Left lung (tissue), 10 donors: Measurements from ENCODE around the gene ITCH. TPM values are rescaled to one million over a fixed set of nuclear protein-coding genes. Genes with fewer than 3 reads are reported as not detected.

ENCODE experiments used
- ATAC-seq: fragments of 200-7000 bp; cut with Tn5 transposase; one replicate; pipeline ENCODE4 v1.9.1; 2020; ENCODE audit warnings: moderate library complexity
- DNase-seq, 4 donors: peaks; one replicate each; pipeline ENCODE4 v3.0.0-alpha.2; 2013 to 2020
- H3K27ac ChIP-seq, 2 donors: fragments of 200-600 bp; sonication (generic) in 1 of 2; one replicate each; pipeline versions ENCODE4 v1.5.0 to v1.8.0; 2020 to 2021
- H3K27me3 ChIP-seq, 2 donors: fragments of 200-600 bp; sonication (generic) in 1 of 2; one replicate each; pipeline versions ENCODE4 v1.5.0 to v1.8.0; 2020 to 2021
- H3K36me3 ChIP-seq, 2 donors: fragments of 200-600 bp; sonication (generic) in 1 of 2; one replicate each; pipeline versions ENCODE4 v1.5.0 to v1.8.0; 2020 to 2021
- H3K4me1 ChIP-seq, 2 donors: fragments of 200-600 bp; one replicate each; pipeline ENCODE4 v1.8.0; 2021
- H3K4me3 ChIP-seq, 2 donors: fragments of 200-600 bp; sonication (generic) in 1 of 2; one replicate each; pipeline versions ENCODE4 v1.5.0 to v1.8.0; 2020 to 2021; ENCODE audit warnings: mild to moderate bottlenecking in 1 of 2
- H3K9me3 ChIP-seq, 2 donors: fragments of 200-600 bp; sonication (generic) in 1 of 2; one replicate each; pipeline versions ENCODE4 v1.5.0 to v1.8.0; 2020 to 2021
- intact Hi-C, 2 donors: fragments of 100-400 bp; cut with DNase I; formaldehyde crosslinking; loops; one replicate each; pipeline versions ENCODE4 v1.11.2 to v1.14.2; 2022
- polyA plus RNA-seq, 6 donors: library from polyadenylated mRNA; unstranded; fragments of 120-200 nt; gene quantifications; one replicate each; pipeline ENCODE4 v1.2.1, GENCODE V29; 2013; ENCODE audit not compliant: insufficient read length in 6 of 6
- total RNA-seq, 2 donors: library from RNA; stranded (reverse); fragmentation: NEBNext Ultra II Directional; extraction: Animal tissue kit (Norgen Biotek cat#: 25700); gene quantifications; one replicate each; pipeline ENCODE4 v1.2.1, GENCODE V29; 2021
- TF ChIP-seq, protein P1 (sequence below), 2 donors: fragments of 200-600 bp; sonication (generic) in 1 of 2; IDR thresholded peaks; one replicate each; pipeline versions ENCODE4 v1.5.0 to v1.8.0; 2021; ENCODE audit warnings: antibody characterized with exemption in 2 of 2
- donor health status: DM: no; HTN: yes; CAD: no.
- donor health status: DM: no; HTN: no; CAD: no.

The ITCH gene
- total and polyA plus RNA-seq, 8 donors, result 36.2 to 59.6 (median 44.4) TPM

DNA sequence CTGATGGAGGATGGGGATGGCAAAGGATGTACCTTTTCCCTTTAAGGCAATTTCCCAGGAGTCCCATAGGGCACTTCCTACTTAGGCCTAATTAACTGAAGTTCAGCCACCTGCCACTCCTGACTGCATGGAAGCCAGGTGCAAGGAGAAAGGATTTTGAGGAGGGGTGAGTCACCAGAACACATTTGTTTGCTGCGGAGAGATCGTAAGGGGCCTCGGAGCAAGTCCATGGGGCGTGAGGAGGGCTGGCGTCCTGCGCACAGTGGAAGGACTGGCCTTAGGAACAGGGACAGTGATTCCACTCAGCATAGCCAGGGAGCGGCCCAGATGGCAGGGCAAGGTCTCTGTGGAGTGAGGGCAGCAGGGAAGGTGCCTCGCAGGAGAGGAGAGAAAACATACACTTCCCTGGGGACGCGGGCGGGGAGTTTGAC, 183.7 kb downstream of the ITCH start:
- ATAC-seq (no peak), DNase-seq (peak in 1 of 4 donors; percentile 50)
- Histone ChIP-seq H3K4me3 (no peak overlapping the region), H3K36me3 (peaks cover 0 to 9% of the 10 kb centered on the region in 2 donors), H3K27ac (no peak overlapping the region), H3K27me3 (no peaks in the 10 kb centered on the region), H3K4me1 (peaks cover 0 to 7% of the 10 kb centered on the region in 2 donors), H3K9me3 (no peaks in the 10 kb centered on the region)
- intact Hi-C loops, result no loop called here
- TF ChIP-seq, protein P1, sequence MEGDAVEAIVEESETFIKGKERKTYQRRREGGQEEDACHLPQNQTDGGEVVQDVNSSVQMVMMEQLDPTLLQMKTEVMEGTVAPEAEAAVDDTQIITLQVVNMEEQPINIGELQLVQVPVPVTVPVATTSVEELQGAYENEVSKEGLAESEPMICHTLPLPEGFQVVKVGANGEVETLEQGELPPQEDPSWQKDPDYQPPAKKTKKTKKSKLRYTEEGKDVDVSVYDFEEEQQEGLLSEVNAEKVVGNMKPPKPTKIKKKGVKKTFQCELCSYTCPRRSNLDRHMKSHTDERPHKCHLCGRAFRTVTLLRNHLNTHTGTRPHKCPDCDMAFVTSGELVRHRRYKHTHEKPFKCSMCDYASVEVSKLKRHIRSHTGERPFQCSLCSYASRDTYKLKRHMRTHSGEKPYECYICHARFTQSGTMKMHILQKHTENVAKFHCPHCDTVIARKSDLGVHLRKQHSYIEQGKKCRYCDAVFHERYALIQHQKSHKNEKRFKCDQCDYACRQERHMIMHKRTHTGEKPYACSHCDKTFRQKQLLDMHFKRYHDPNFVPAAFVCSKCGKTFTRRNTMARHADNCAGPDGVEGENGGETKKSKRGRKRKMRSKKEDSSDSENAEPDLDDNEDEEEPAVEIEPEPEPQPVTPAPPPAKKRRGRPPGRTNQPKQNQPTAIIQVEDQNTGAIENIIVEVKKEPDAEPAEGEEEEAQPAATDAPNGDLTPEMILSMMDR (IDR thresholded peaks at IDR 0.05), result no peak

DNA sequence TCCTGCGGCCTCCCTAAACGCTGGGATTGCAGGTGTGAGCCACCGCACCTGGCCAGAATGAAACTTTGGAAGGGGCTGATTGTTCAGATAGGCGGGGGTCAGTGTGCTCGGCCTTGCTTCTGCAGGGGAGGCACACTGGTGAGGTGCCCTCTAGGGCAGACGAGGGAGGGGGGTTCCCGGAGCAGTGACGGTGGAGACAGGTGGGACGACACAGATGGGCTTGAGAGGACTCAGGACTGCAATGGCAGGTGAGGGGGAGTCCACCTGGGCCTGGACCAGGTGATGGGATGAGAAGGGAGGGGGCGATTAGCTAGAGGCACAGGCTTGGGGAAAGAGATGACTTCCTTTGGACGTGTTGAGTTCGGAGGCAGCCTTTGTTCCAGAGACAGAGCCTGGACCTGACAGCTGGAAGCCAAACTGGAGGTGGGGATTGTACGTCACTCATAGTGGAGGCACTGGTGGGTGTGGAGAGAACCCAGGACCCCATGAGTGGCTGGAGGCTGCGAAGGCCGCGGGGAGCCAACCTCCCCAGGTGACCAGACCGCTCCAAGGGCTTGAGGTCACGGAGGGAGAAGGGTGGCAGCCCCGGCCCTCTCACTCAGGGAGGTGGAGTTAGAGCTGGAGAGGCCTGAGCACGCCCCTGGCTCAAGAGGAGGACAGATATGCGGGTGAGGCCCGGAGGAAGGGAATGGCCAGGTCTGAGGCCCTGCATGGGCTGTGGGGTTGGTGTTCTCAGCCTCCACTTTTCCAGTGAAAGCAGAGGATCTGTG, 185.0 kb downstream of the ITCH start:
- TF ChIP-seq, protein P1 (IDR thresholded peaks at IDR 0.05), result no peak
- Histone ChIP-seq H3K27ac (no peak overlapping the region), H3K9me3 (no peaks in the 10 kb centered on the region), H3K36me3 (no peaks in the 10 kb centered on the region), H3K27me3 (no peaks in the 10 kb centered on the region), H3K4me3 (no peak overlapping the region), H3K4me1 (peaks cover 0 to 7% of the 10 kb centered on the region in 2 donors)
- peak in 1 of 4 donors; percentile 63 for DNase-seq
- intact Hi-C loops, result no loop called here
- peak; percentile 36 for ATAC-seq

DNA sequence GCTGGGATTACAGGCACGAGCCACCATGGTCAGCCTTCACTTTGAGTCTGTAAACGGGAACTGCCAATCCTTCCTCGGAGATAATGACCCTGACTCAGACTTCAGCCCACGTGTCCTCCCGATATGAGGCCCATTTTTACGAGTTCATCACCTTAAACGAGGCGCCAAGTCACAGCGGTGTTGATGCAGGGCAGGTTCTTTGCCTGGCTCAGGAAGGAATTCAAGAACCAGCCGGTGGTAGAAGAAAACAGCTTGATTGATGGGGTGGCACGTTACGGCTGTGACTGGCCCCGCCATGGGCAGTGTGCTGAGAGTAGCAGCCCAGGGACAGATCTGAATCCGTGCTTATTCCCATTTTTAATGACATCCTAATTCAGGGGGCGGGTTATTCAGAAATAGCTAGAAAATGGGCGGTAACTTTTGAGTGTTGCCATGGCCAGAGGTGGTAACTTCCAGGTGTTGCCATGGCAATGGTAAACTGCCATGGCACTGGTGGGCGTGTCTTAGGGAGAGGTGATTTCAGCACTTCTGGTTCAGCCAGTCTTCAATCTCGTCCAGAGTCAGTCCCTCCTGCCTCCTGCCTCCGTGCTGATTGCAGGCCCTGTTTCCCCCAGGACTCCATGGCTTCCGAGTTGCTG, 186.3 kb downstream of the ITCH start:
- ATAC-seq, result peak; percentile 53
- no peaks in the 10 kb centered on the region for H3K36me3 ChIP-seq

DNA sequence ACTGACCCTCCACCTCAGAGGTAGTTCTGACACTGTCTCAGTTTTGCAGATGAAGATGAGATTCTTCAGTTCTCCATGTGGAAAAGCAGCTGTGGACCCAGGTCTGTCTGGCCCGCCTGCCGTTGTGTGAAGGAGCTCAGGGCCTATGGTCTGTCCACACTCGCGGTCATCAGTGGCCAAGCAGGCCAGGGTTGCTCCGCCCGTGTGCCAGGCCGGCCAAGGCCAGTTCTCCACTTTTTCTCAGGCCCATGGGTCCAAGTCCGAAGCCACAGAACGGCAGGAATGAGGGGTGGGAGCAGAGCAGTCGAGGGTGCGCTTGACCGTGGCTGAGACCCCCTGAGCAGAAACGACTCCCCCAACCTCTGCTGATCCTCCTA, 186.8 kb downstream of the ITCH start:
- H3K27me3 ChIP-seq, result no peaks in the 10 kb centered on the region
- no peaks in the 10 kb centered on the region for H3K36me3 ChIP-seq
- no peak overlapping the region for H3K4me3 ChIP-seq
- H3K4me1 ChIP-seq, result no peaks in the 10 kb centered on the region
- H3K27ac ChIP-seq, result no peak overlapping the region
- intact Hi-C loops, result no loop called here
- H3K9me3 ChIP-seq, result no peaks in the 10 kb centered on the region
- ATAC-seq, result no peak
- TF ChIP-seq, protein P1 (IDR thresholded peaks at IDR 0.05), result no peak
- DNase-seq, result peak in 1 of 4 donors; percentile 40

More for the DNA sequence above, 186.3 kb downstream of the ITCH start:
- peaks cover 0 to 3% of the 10 kb centered on the region in 2 donors for H3K4me1 ChIP-seq
- H3K27ac ChIP-seq, result no peak overlapping the region
- H3K9me3 ChIP-seq, result no peaks in the 10 kb centered on the region
- peak in 2 of 4 donors; percentile 28 to 73 for DNase-seq
- H3K4me3 ChIP-seq, result no peak overlapping the region
- no peaks in the 10 kb centered on the region for H3K27me3 ChIP-seq
- intact Hi-C loops, result no loop called here
- TF ChIP-seq, protein P1 (IDR thresholded peaks at IDR 0.05), result no peak

DNA sequence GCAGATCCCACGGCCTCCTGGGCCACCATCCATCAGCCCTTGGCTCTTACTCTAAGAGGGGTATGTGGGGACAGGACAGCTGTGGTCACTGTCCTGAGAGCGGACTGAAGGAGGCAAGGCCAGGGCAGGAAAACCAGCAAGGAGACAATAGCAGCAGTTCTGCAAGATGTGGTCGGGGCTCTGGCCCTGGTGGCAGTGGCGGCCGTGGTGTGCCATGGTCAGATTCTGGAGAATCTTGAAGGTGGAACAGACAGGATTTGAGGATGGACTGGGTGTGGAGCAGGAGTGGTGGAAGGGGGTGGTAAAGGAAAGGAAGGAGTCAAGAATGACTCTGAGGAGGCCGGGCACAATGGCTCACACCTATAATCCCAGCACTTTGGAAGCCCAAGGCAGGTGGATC, 189.5 kb downstream of the ITCH start:
- Histone ChIP-seq H3K27ac (no peak overlapping the region), H3K27me3 (no peaks in the 10 kb centered on the region), H3K9me3 (no peaks in the 10 kb centered on the region), H3K4me1 (peaks cover 0 to 2% of the 10 kb centered on the region in 2 donors), H3K4me3 (no peak overlapping the region), H3K36me3 (no peaks in the 10 kb centered on the region)
- ATAC-seq (no peak), DNase-seq (peak in 1 of 4 donors; percentile 43)
- intact Hi-C loops, result no loop called here
- TF ChIP-seq, protein P1 (IDR thresholded peaks at IDR 0.05), result no peak
